GM23248 (cell line): ENCODE data around the gene ANKS6.

ENCODE experiments used
- EZH2 ChIP-seq: fragments of 200-600 bp; sonication (generic); IDR thresholded peaks from 2 replicates; pipeline ENCODE4 v1.6.1; 2018; ENCODE audit warnings: antibody characterized with exemption, mild to moderate bottlenecking; ENCODE audit not compliant: insufficient read depth, poor library complexity, severe bottlenecking
- EZH2phosphoT487 ChIP-seq: fragments of 200-600 bp; sonication (generic); IDR thresholded peaks from 2 replicates; pipeline ENCODE4 v1.6.1; 2018; ENCODE audit warnings: antibody characterized with exemption, moderate library complexity, mild to moderate bottlenecking, low read depth; ENCODE audit not compliant: insufficient read depth

DNA sequence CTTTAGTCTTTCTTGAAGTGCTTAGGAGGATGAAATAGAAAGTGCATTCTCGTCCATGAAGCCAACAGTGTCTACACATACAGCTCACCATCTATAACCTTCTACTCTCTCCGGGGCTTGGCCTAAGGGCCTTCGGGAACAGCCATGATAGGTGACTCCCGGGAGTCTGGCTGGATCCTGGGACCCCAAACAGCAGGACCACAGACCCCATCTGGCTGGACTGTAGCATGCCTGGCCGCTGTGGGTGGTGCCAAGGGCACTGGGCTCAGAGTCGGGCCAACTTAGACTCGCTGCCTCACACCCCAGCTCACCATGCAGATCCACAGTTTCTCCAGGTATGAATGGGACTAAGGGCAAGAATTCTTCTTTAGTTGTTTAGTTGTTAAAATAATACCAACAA is 104.0 kb downstream of the ANKS6 start:
- TF ChIP-seq EZH2 = no peak
- TF ChIP-seq EZH2phosphoT487 = no peak
